Stimulated activated naive CD8-positive, alpha-beta T cell treated with anti-CD3 and anti-CD28 coated beads, Interleukin-15, Interleukin-2, amounts not matched to agents 100 ng/mL and 50 ng/mL, for 24 hours (primary cell): ENCODE measurements around the gene WASF2.
A peak's percentile ranks its signal among the peaks of the same experiment; 100 is the strongest.
"Not testable (repeated sequence)": the region's sequence is repeated elsewhere in the genome, so short reads cannot be mapped to it uniquely, and the experiment has no call there.

Experiments
- H3K27ac Mint-ChIP-seq: one replicate; pipeline ENCODE4 v1.8.0; 2021; ENCODE audit warnings: mild to moderate bottlenecking, mixed read lengths
- H3K27me3 Mint-ChIP-seq: one replicate; pipeline ENCODE4 v1.8.0; 2021; ENCODE audit warnings: mixed read lengths
- H3K36me3 Mint-ChIP-seq: one replicate; pipeline ENCODE4 v1.8.0; 2021; ENCODE audit warnings: low read depth, mixed read lengths
- H3K4me1 Mint-ChIP-seq: one replicate; pipeline ENCODE4 v1.8.0; 2021; ENCODE audit warnings: low read depth, mixed read lengths
- H3K4me3 Mint-ChIP-seq: one replicate; pipeline ENCODE4 v1.8.0; 2021; ENCODE audit warnings: mild to moderate bottlenecking, mixed read lengths
- H3K9me3 Mint-ChIP-seq: one replicate; pipeline ENCODE4 v1.8.0; 2021; ENCODE audit warnings: mixed read lengths

The WASF2 gene

DNA sequence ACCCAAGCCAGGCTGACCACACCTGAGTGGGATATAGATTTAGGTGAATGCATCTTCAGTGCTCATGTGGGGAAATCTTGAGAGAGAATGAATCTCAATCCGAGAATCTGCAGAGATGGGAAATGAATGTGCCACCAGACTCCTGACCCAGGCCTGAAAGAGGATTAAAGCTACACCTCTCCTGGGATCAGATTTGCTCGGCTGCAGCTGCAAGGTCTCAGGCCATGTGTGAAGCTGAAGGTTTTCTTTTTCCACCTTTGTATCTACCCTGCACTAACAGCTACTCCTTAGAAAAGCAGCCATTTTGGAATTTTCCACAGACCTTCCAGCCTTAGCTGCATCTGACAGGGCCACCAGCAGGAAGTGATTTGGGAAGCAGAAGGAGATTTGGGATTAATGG, 79.3 kb downstream of the WASF2 start:
- Mint-ChIP-seq H3K27ac (peak overlapping the region; percentile 33), H3K9me3 (no peaks in the 10 kb centered on the region), H3K4me1 (no peaks in the 10 kb centered on the region), H3K27me3 (no peaks in the 10 kb centered on the region), H3K36me3 (peaks cover 52% of the 10 kb centered on the region), H3K4me3 (no peak overlapping the region)

DNA sequence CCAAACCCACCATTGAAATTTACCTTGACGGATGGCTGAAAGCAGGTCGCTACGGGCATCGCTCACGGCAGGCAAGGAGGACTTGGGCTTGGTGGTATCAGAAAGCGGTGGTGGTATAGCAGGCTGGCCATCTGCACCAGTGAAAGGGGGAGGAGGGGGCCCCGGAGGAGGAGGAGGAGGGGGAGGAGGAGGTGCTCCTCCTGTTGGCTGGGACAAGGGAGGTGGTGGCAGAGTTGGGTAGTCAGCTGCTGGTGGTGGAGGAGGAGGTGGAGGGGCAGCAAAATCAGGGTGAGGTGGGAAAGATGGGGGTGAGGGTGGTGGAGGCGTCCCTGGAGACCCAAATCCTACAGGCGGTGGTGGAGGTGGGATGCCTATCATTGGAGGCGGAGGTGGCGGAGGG, 80.3 kb downstream of the WASF2 start:
- H3K27ac Mint-ChIP-seq: no peak overlapping the region
- no peak overlapping the region for H3K4me3 Mint-ChIP-seq
- H3K9me3 Mint-ChIP-seq: no peaks in the 10 kb centered on the region
- no peaks in the 10 kb centered on the region for H3K4me1 Mint-ChIP-seq
- no peaks in the 10 kb centered on the region for H3K27me3 Mint-ChIP-seq
- peaks cover 41% of the 10 kb centered on the region for H3K36me3 Mint-ChIP-seq

DNA sequence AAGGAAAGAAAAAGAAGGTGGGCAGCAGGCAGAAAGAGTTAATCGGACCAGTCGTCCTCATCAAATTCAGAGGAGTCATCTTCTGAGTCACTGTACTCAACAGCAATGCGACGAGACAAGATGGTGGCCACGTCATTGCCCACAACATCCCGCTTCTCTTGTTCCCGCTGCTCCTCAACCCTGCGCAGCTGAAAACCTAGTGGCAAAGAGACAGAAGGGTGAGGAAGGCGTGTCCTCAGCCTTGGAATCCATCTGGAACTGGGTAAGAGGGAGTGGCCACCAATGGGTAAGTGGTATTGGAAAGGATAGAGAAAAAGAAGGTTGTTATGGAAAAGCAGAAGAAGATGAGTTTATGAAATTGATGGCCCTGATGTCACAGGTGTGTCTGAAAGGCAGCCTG, 81.8 kb downstream of the WASF2 start:
- peaks cover 26% of the 10 kb centered on the region for H3K36me3 Mint-ChIP-seq
- H3K27ac Mint-ChIP-seq: no peak overlapping the region
- H3K27me3 Mint-ChIP-seq: no peaks in the 10 kb centered on the region

DNA sequence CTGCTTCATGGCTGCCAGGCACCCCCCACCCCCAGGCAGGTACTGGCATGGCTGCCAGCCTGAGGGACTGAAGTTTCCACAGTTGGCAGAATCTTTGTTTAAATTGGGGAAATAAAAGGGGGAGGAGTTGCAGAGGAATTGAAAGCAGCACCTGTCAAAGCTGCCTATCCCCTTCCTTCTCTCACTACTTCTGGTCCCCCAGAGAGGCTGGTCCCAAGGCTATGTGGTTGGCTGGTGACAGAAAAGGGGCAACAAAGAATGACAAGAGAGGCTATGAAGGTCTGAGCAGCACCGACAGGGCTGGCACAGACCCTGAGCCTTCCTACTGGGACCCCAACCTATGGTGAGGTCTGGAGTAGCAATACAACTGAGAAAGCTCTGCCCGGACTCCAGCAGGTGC, 83.2 kb downstream of the WASF2 start:
- peaks cover 28% of the 10 kb centered on the region for H3K4me1 Mint-ChIP-seq
- H3K27ac Mint-ChIP-seq, H3K4me3 Mint-ChIP-seq, H3K9me3 Mint-ChIP-seq, H3K27me3 Mint-ChIP-seq: not testable (repeated sequence)
- peaks cover 15% of the 10 kb centered on the region for H3K36me3 Mint-ChIP-seq

More for the DNA sequence above, 81.8 kb downstream of the WASF2 start:
- H3K4me1 Mint-ChIP-seq: peaks cover 15% of the 10 kb centered on the region
- no peak overlapping the region for H3K4me3 Mint-ChIP-seq
- no peaks in the 10 kb centered on the region for H3K9me3 Mint-ChIP-seq

DNA sequence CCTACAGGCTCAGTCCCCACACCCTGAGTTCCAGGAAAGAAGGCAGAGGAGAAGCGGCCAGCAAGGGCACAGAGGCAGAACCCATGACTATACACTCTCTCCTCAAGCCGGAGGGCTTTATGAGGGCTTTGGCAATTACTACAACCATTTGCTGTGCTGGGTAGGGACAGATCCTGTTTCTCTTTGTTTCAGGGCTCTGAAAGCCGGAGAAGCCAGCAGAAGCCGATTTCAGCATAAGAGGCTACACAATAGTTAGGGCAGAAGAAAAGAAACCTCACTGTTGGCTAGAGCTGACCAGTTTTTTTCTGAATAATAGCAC, 83.6 kb downstream of the WASF2 start:
- Mint-ChIP-seq H3K4me3 (no peak overlapping the region), H3K36me3 (peaks cover 14% of the 10 kb centered on the region), H3K4me1 (peaks cover 32% of the 10 kb centered on the region), H3K9me3 (no peaks in the 10 kb centered on the region), H3K27ac (peak overlapping the region; percentile 67), H3K27me3 (no peaks in the 10 kb centered on the region)

DNA sequence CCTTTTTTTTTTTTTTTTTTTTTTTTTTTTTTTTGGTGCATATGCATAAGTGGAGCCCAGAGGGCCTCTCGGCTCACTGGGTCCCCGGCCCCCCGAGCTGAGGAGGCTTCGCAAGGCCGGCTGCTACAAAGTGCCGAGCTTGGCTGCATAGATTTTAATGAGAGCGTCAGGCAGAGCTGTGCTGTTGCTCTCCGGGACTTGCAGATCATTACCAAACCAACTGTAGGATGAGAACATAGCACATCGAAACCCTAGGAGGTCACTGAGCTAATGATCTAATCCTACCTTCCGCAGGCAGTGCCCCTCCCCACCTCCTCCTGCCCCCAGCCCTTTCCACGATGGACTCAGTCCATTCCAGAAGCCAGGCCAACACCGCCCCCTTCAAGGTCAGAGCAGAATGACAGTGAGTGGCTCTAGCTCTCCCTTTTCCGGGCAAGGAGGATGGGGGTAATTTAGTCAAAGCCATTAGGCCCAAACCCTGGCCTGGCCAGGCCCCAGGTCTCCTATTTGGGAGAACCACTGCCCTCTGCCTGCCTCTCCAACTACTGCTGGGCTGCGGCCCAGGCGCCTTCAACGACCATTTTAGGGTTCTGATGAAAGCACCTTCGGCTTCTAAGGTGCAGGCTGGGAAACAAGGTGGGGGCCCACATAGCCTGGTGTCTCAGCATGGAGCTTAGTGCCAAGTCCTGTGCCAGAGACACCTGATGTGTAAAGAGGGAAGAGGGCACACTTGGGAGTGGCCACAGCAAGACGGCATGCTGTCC, 84.2 kb downstream of the WASF2 start:
- not testable (repeated sequence) for H3K27me3 Mint-ChIP-seq, H3K4me3 Mint-ChIP-seq, H3K36me3 Mint-ChIP-seq, H3K9me3 Mint-ChIP-seq
- Mint-ChIP-seq H3K4me1 (peaks cover 32% of the 10 kb centered on the region), H3K27ac (peak overlapping the region; percentile 67)

DNA sequence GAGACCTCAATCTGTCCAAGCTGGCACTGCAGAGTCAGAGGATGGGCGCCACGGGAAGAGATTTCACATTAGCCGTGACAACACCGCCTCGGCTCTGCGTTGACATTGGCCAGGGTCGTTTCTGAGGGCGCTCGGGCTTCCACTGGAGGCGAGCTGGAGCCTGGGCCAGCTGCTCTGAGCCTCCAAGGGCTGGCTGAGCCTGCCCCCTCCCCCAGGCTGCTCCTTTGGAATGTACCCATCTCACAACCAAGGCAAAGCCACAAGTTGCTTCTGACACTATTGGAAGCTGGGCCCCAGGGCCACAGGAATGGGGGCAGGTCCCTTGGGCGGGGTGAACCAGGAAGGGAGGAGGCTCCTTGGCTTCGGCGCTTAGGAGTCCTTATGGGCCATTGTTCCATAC, 84.9 kb downstream of the WASF2 start:
- Mint-ChIP-seq H3K4me3 (no peak overlapping the region), H3K36me3 (peaks cover 6% of the 10 kb centered on the region), H3K27me3 (no peaks in the 10 kb centered on the region), H3K27ac (no peak overlapping the region), H3K4me1 (peaks cover 32% of the 10 kb centered on the region), H3K9me3 (no peaks in the 10 kb centered on the region)

DNA sequence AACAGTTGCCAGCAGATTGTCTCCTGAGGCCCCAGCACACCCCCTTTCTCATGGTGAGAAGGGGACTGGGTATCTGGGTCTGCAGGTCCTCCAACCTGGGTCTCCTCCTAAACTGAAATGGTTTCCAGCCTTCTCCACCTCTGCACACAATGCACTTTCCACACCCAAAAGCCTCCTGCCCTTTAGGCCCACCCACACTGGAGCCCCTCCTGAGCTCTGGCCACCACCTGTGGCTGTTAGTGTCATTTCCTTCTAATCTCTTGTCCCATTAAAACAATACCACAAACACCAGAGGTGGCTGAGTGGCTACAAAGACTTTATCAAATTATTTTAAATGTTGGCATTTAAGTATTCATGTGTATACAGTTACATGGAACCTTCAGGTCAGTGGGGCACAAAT, 86.0 kb downstream of the WASF2 start:
- H3K27ac Mint-ChIP-seq: peak overlapping the region; percentile 50
- peaks cover 32% of the 10 kb centered on the region for H3K4me1 Mint-ChIP-seq
- no peaks in the 10 kb centered on the region for H3K27me3 Mint-ChIP-seq
- H3K36me3 Mint-ChIP-seq: peaks cover 3% of the 10 kb centered on the region
- no peaks in the 10 kb centered on the region for H3K9me3 Mint-ChIP-seq
- no peak overlapping the region for H3K4me3 Mint-ChIP-seq

DNA sequence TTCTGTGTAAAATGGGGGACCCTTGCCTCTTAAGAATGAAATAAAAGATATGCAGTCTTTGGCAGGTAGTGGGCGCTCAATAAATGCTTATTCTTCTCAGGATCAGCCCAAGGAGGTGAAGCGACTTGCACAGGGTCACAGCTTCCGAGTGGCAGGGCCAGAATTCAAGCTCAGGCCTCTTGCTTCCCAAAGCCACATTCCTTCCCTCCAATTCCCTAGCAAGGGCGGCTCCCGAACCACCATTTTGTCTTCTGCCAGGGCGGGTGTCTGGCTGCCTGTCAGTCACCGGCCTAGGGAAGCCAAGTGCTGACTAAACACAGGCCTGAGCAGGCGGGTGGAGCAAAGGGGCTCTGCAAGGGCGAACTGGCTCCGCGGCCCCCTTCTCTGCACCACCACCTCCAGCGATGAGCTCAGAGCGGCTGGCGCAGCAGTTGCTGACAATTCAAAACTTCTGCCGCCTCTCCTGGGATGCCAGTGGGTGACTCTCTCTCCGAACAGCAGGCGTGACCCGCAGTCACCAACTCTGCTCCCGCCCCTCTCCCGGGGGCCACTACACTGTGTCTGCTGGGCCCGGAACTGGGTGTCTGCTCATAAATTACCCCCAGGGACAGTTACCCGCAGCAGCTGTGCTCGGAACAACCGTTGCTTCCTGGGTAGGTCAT, 86.8 kb downstream of the WASF2 start:
- peak overlapping the region; percentile 43 for H3K4me3 Mint-ChIP-seq

DNA sequence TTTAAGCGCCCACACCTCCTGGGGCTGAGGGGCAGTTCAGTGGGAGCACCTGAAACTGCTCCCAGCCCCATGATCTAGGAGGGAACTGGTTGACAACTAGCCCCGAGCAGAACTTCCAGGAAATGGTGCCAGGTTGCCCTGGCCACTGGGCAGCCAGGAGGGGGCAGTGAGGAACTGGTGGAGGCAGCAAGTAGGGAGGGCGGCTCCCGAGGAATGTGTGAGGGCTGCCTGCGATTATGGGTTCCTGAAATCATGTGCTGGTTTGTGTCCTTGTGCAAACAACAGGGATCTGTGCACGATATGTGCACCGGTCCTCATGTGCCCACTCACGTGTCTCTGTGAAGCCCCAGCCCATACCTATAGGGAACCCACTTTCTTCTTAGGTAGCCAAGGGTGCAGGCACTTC, 87.6 kb downstream of the WASF2 start:
- Mint-ChIP-seq H3K9me3 (no peaks in the 10 kb centered on the region), H3K27me3 (no peaks in the 10 kb centered on the region), H3K27ac (no peak overlapping the region), H3K36me3 (peaks cover 2% of the 10 kb centered on the region), H3K4me1 (peaks cover 32% of the 10 kb centered on the region), H3K4me3 (no peak overlapping the region)

More for the DNA sequence above, 86.8 kb downstream of the WASF2 start:
- peaks cover 3% of the 10 kb centered on the region for H3K36me3 Mint-ChIP-seq
- peaks cover 32% of the 10 kb centered on the region for H3K4me1 Mint-ChIP-seq
- no peaks in the 10 kb centered on the region for H3K9me3 Mint-ChIP-seq
- no peaks in the 10 kb centered on the region for H3K27me3 Mint-ChIP-seq
- peak overlapping the region; percentile 50 for H3K27ac Mint-ChIP-seq

DNA sequence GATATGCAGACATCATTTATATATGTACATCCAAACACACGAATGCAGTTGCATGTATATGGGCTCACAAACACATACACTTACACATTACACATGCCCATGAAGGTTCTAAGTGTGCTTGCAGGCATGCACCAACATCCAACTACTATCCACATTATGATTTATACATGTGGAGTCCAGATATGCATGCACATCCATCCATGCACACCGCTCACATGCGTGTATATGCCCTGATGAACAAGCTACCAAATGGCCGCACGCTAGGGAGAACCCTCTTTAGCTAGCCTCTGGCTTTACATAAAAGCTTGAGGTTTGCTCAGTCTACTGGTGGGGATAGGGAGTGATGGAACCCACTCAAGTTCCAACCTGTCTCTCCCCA, 89.0 kb downstream of the WASF2 start:
- Mint-ChIP-seq H3K27me3 (no peaks in the 10 kb centered on the region), H3K4me3 (no peak overlapping the region), H3K9me3 (no peaks in the 10 kb centered on the region), H3K4me1 (peaks cover 32% of the 10 kb centered on the region), H3K36me3 (no peaks in the 10 kb centered on the region), H3K27ac (no peak overlapping the region)

DNA sequence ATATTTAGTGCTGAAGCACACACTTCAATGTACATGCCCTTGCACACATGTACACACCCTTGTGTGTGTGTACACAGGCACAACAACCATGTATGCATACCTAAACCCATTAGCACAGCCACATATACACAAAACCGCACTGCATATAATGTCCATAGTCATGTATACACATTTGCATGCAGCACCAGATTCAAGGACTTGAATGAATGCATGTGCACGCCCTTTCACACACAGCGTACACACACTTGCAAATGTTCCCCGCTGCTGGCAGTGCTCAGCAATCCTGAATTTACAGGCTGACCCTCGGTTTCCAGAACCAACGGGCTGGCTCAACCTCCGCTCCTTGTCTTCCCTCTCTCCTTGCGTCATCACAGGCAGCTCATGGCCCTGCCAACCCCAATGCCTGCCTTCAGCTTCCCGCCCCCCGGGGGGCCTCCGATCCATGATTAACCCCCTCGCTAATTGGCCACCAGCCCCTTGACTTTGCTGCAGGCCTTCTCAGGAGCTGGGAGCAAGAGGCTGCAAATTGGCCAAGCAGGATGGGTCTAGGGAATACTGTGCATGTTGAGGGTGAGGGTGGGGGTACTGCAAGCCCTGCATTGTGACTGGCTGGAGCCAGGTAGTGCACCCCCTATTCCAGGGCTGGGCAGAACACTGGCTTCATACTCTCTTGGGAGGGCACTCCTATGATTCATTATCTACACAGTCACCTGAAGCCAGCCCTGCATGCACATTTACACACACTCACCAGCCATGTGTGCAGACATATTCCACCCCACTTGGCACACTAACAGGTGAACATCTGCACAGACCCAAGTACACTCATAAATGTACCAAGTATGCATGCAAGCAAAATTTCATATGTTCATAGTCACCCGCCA, 89.6 kb downstream of the WASF2 start:
- no peak overlapping the region for H3K27ac Mint-ChIP-seq
- peaks cover 32% of the 10 kb centered on the region for H3K4me1 Mint-ChIP-seq
- no peak overlapping the region for H3K4me3 Mint-ChIP-seq
- no peaks in the 10 kb centered on the region for H3K9me3 Mint-ChIP-seq
- no peaks in the 10 kb centered on the region for H3K36me3 Mint-ChIP-seq
- H3K27me3 Mint-ChIP-seq: no peaks in the 10 kb centered on the region

DNA sequence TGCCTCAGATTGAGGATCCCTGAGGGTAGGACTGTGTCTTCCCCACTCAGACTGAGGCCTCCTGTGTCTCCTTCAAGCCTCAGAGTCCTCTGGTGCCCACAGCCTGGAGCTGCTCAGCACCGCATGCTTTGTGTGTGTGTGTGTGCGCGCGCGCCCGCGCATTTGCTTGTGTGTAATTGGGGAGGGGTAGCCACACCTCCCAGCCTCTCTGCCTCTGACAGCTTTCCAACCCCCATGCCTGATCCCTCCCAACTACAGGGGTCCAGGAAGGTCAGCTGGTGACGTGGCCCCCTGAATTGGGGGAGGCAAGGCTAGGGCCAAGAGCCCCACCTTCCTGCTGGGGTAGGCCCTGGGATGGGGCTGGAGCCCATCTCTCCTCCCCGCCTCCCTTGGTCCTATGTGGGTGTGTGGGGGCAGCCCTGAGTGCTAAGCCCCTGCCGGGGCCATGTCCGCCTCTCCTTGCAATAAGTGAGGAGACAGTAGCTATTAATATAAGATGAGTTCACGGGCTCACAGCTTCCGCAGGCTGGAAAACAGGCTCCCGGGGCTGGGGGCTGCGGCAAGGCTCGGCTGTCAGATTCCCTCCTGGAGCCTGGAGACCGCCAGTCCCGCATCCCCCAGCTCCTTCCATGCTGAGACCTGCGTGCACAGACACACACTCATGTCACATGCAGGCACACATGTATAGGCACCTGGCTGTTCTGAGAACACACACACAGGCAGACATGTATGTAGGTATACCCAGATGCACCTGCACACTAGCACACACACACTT, 90.5 kb downstream of the WASF2 start:
- Mint-ChIP-seq H3K9me3 (no peaks in the 10 kb centered on the region), H3K4me3 (no peak overlapping the region), H3K36me3 (no peaks in the 10 kb centered on the region), H3K4me1 (peaks cover 34% of the 10 kb centered on the region), H3K27me3 (no peaks in the 10 kb centered on the region), H3K27ac (no peak overlapping the region)

DNA sequence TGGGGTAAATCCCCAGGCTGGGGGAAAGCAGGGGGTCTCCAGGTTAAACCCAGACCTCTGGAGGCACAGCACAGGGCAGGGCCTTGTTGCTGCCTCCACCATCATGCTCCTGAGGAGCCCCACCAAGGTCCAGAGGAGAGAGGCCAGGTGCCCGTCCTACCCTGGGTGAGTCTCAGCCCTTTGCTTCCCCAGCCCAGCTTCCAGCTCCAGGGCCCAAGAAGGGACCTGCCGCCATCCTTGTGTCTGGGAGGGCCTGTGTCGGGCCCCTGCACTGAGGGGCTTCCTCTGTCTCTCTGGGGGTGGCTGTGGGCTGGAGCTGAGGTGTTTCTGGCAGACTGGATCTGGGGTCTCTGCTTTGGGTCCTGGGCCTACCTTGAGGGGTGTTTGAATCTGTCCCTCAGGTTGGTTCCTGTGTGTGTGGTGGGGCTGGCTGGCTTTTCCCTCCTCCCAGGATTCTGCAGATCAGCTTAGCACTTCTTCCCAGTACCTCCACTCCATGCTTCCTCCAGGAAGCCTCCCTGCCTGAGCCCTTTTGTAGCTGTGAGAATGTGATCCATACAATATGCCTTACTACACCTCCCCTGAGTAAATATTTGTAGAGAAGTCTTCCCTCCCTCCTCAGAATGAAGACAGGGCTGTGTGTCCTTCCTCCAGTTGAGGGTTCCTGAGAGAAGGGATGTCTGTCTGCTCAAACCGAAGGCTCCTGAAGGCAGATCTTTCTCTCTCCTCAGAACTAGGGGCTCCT, 91.4 kb downstream of the WASF2 start:
- Mint-ChIP-seq H3K4me1 (peaks cover 28% of the 10 kb centered on the region), H3K9me3 (no peaks in the 10 kb centered on the region), H3K4me3 (no peak overlapping the region), H3K27ac (no peak overlapping the region), H3K27me3 (no peaks in the 10 kb centered on the region), H3K36me3 (no peaks in the 10 kb centered on the region)
